H1 (cell line): ENCODE measurements around the gene YPEL2. TPM values are rescaled to one million over a fixed set of nuclear protein-coding genes. Genes with fewer than 3 reads are reported as not detected.

Experiments used
- CREB1 ChIP-seq: IDR thresholded peaks from 2 replicates; pipeline ENCODE4 v1.6.1; 2012; ENCODE audit warnings: inconsistent platforms
- POLR2A ChIP-seq, 2 experiments: IDR thresholded peaks; 1 replicate in 1 of 2; 2 replicates in 1 of 2; pipeline ENCODE4 v1.6.1; 2011; ENCODE audit warnings: low read depth in 2 of 2, low read length in 2 of 2, mild to moderate bottlenecking in 2 of 2; ENCODE audit errors: control extremely low read depth in 1 of 2
- RBBP5 ChIP-seq: IDR thresholded peaks from 2 replicates; pipeline ENCODE4 v1.7.1; 2012; ENCODE audit warnings: low read depth, mild to moderate bottlenecking, inconsistent platforms, low read length, moderate library complexity, borderline replicate concordance
- RNF2 ChIP-seq: fragments of 200-900, 300-1000 bp; sonication (generic); IDR thresholded peaks from 2 replicates; pipeline ENCODE4 v1.7.1; 2016; ENCODE audit warnings: borderline replicate concordance, low read depth, mild to moderate bottlenecking, antibody characterized with exemption, low read length; ENCODE audit not compliant: poor library complexity, severe bottlenecking; ENCODE audit errors: missing control alignments
- SRF ChIP-seq: IDR thresholded peaks from 2 replicates; pipeline ENCODE4 v1.6.1; 2011; ENCODE audit warnings: mild to moderate bottlenecking, low read depth, low read length, moderate library complexity
- YY1 ChIP-seq: IDR thresholded peaks from 2 replicates; pipeline ENCODE4 v1.6.1; 2011; ENCODE audit warnings: low read depth, mild to moderate bottlenecking, low read length
- polyA plus RNA-seq, 7 experiments: library from polyadenylated mRNA; depleted of rRNA in 3 of 7; stranded (reverse) in 5 of 7; unstranded in 2 of 7; fragments of >200 nt in 5 of 7; fragments of 200-250 nt in 2 of 7; gene quantifications; 1 replicate in 5 of 7; 2 replicates in 1 of 7; 4 replicates in 1 of 7; pipeline versions ENCODE4 v1.2.1 to v1.2.3, GENCODE V29; 2011 to 2013; ENCODE audit warnings: missing spikeins in 2 of 7, mixed read lengths in 2 of 7
- total RNA-seq: library from RNA; stranded (reverse); fragmentation: NEBNext Ultra II Directional; extraction: Animal tissue kit (Norgen Biotek cat#: 25700); gene quantifications from 2 replicates; pipeline ENCODE4 v1.2.1, GENCODE V29; 2021

YPEL2 gene
- total and polyA plus RNA-seq, 2 of the 8 experiments (the other 6 are each of a cell fraction or from before 2014, with no cell fraction given), result 1.6 to 3.5 TPM

GRCh38 chr17:59440757-59441463, 109.5 kb downstream of the YPEL2 start (continued):
- TF ChIP-seq RBBP5 (no peak), POLR2A (IDR thresholded peaks at IDR 0.05; ENCODE audit: control extremely low read depth in 1 of 2, low read depth in 2 of 2, low read length in 2 of 2) (no peak), RNF2 (no peak), YY1 (0 out of 2 replicates have a peak, but pooled peaks have one; percentile 29), CREB1 (0 out of 2 replicates have a peak, but pooled peaks have one; percentile 27), SRF (peak; percentile 32; the same call in 1 of the 2 replicates)
